HG03565 (cell line): ENCODE data around the gene PLCXD3.
A peak's percentile ranks its signal among the peaks of the same experiment; 100 is the strongest.
"Not testable (repeated sequence)": the region's sequence is repeated elsewhere in the genome, so short reads cannot be mapped to it uniquely, and the experiment has no call there.

Experiments used
- ATAC-seq: cut with Tn5 transposase; IDR thresholded peaks from one replicate; pipeline ENCODE4 v1.9.1; 2021; ENCODE audit warnings: mild to moderate bottlenecking, moderate library complexity; ENCODE audit not compliant: unreplicated experiment

The PLCXD3 gene

GRCh38 chr5:41356786-41357185 lies 153.6 kb downstream of the PLCXD3 start:
- ATAC-seq: no peak

- ATAC-seq: no peak
These were observed 160.6 kb downstream of the PLCXD3 start for GRCh38 chr5:41349846-41350245.

- ATAC-seq: no peak
These were observed 162.8 kb downstream of the PLCXD3 start for GRCh38 chr5:41347569-41347968.

GRCh38 chr5:41346609-41347008 lies 163.8 kb downstream of the PLCXD3 start:
- ATAC-seq: no peak

GRCh38 chr5:41345295-41345694 lies 165.1 kb downstream of the PLCXD3 start:
- ATAC-seq: no peak

GRCh38 chr5:41339339-41339738 lies 171.1 kb downstream of the PLCXD3 start:
- ATAC-seq: no peak

- no peak for ATAC-seq
These were observed 172.2 kb downstream of the PLCXD3 start for GRCh38 chr5:41338136-41338675.

- ATAC-seq: no peak
These were observed 172.7 kb downstream of the PLCXD3 start for GRCh38 chr5:41337724-41338123.

- no peak for ATAC-seq
These were observed 173.2 kb downstream of the PLCXD3 start for GRCh38 chr5:41337216-41337615.

- no peak for ATAC-seq
These were observed 173.9 kb downstream of the PLCXD3 start for GRCh38 chr5:41336471-41336870.

- no peak for ATAC-seq
These were observed 174.7 kb downstream of the PLCXD3 start for GRCh38 chr5:41335596-41336181.

GRCh38 chr5:41334758-41335157 lies 175.6 kb downstream of the PLCXD3 start:
- ATAC-seq: peak; percentile 87

- no peak for ATAC-seq
These were observed 176.2 kb downstream of the PLCXD3 start for GRCh38 chr5:41334221-41334620.

GRCh38 chr5:41325074-41325473 lies 185.3 kb downstream of the PLCXD3 start:
- ATAC-seq: no peak

GRCh38 chr5:41322826-41323225 lies 187.6 kb downstream of the PLCXD3 start:
- ATAC-seq: not testable (repeated sequence)

- ATAC-seq: no peak
These were observed 197.8 kb downstream of the PLCXD3 start for GRCh38 chr5:41312478-41313060.

GRCh38 chr5:41312066-41312465 lies 198.3 kb downstream of the PLCXD3 start:
- ATAC-seq: no peak

GRCh38 chr5:41309275-41309674 lies 201.1 kb downstream of the PLCXD3 start:
- ATAC-seq: no peak

GRCh38 chr5:41306005-41306404 lies 204.4 kb downstream of the PLCXD3 start:
- no peak for ATAC-seq

- ATAC-seq: no peak
These were observed 205.3 kb downstream of the PLCXD3 start for GRCh38 chr5:41305056-41305455.

- ATAC-seq: no peak
These were observed 214.3 kb downstream of the PLCXD3 start for GRCh38 chr5:41296066-41296465.

- ATAC-seq: no peak
These were observed 219.1 kb downstream of the PLCXD3 start for GRCh38 chr5:41291323-41291722.

- ATAC-seq: no peak
These were observed 219.6 kb downstream of the PLCXD3 start for GRCh38 chr5:41290810-41291209.
